HepG2 (cell line): ENCODE data around the gene NISCH. TPM values are rescaled to one million over a fixed set of nuclear protein-coding genes. Genes with fewer than 3 reads are reported as not detected.
A peak's percentile ranks its signal among the peaks of the same experiment; 100 is the strongest.

ENCODE experiments used
- ATM ChIP-seq: fragments of 450-650 bp; IDR thresholded peaks from 2 replicates; pipeline ENCODE4 v1.7.1; 2017; ENCODE audit warnings: mild to moderate bottlenecking, borderline replicate concordance
- BCL6 ChIP-seq: IDR thresholded peaks from 2 replicates; pipeline ENCODE4 v1.6.1; 2016; ENCODE audit warnings: missing genetic modification reagents, missing compliant biosample characterization
- CENPT ChIP-seq: sonication (generic); formaldehyde crosslinking; IDR thresholded peaks from 2 replicates; pipeline ENCODE4 v1.8.0; 2022; ENCODE audit warnings: low read depth, mild to moderate bottlenecking, moderate library complexity, missing genetic modification reagents
- CERS6 ChIP-seq: sonication (generic); formaldehyde crosslinking; IDR thresholded peaks from 2 replicates; pipeline ENCODE4 v1.5.0; 2020; ENCODE audit warnings: missing genetic modification reagents
- CSRNP1 ChIP-seq: sonication (generic); formaldehyde crosslinking; IDR thresholded peaks from 2 replicates; pipeline ENCODE4 v1.8.1; 2023; ENCODE audit warnings: mild to moderate bottlenecking, missing genetic modification reagents
- ELF4 ChIP-seq: sonication (generic); formaldehyde crosslinking; IDR thresholded peaks from 2 replicates; pipeline ENCODE4 v1.5.0; 2020; ENCODE audit warnings: missing genetic modification reagents, mild to moderate bottlenecking, moderate library complexity, borderline replicate concordance
- IRF2 ChIP-seq: IDR thresholded peaks from 2 replicates; pipeline ENCODE4 v1.6.1; 2018; ENCODE audit warnings: missing genetic modification reagents, missing compliant biosample characterization
- MNT ChIP-seq: fragments of 450-650 bp; IDR thresholded peaks from 2 replicates; pipeline ENCODE4 v1.6.1; 2016
- PCBP2 ChIP-seq: fragments of 200-400 bp; formaldehyde crosslinking; optimal IDR thresholded peaks from 2 replicates; pipeline ENCODE3; 2018; ENCODE audit warnings: low read length, low read depth; ENCODE audit not compliant: poor library complexity, severe bottlenecking
- TP53 ChIP-seq: sonication (generic); formaldehyde crosslinking; conservative IDR thresholded peaks from 2 replicates; pipeline ENCODE4 v1.4.0; 2020; ENCODE audit warnings: missing genetic modification reagents
- UBTF ChIP-seq: sonication (generic); formaldehyde crosslinking; IDR thresholded peaks from 2 replicates; pipeline ENCODE4 v1.4.0; 2020; ENCODE audit warnings: mild to moderate bottlenecking, missing genetic modification reagents
- ZBTB44 ChIP-seq: sonication (generic); formaldehyde crosslinking; IDR thresholded peaks from 2 replicates; pipeline ENCODE4 v1.4.0; 2020; ENCODE audit warnings: missing genetic modification reagents
- ZNF34 ChIP-seq: sonication (generic); formaldehyde crosslinking; IDR thresholded peaks from 2 replicates; pipeline ENCODE4 v1.4.0; 2020; ENCODE audit warnings: mild to moderate bottlenecking, missing genetic modification reagents, borderline replicate concordance
- ZNF484 ChIP-seq: sonication (generic); formaldehyde crosslinking; IDR thresholded peaks from 2 replicates; pipeline ENCODE4 v1.5.1; 2020; ENCODE audit warnings: mild to moderate bottlenecking, low read depth, missing genetic modification reagents, borderline replicate concordance
- ZNF512 ChIP-seq: sonication (generic); formaldehyde crosslinking; IDR thresholded peaks from 2 replicates; pipeline ENCODE4 v1.4.0; 2020; ENCODE audit warnings: mild to moderate bottlenecking, missing genetic modification reagents
- ZNF530 ChIP-seq: sonication (generic); formaldehyde crosslinking; IDR thresholded peaks from 2 replicates; pipeline ENCODE4 v1.5.0; 2020; ENCODE audit warnings: low read depth, mild to moderate bottlenecking, missing genetic modification reagents
- ZNF703 ChIP-seq: sonication (generic); formaldehyde crosslinking; IDR thresholded peaks from 2 replicates; pipeline ENCODE4 v1.5.1; 2020; ENCODE audit warnings: missing genetic modification reagents, mild to moderate bottlenecking, moderate library complexity, borderline replicate concordance
- ZNF780A ChIP-seq: sonication (generic); formaldehyde crosslinking; IDR thresholded peaks from 2 replicates; pipeline ENCODE4 v1.8.0; 2022; ENCODE audit warnings: mild to moderate bottlenecking, missing genetic modification reagents, moderate library complexity
- polyA plus RNA-seq, 8 experiments: library from polyadenylated mRNA; depleted of rRNA in 3 of 8; stranded (reverse) in 7 of 8; unstranded in 1 of 8; fragments of >200 nt; fragmentation: Illumina TruSeq in 4 of 8; extraction: Trizol in 4 of 8; gene quantifications; 2 replicates each; pipeline versions ENCODE4 v1.2.1 to v1.2.3, GENCODE V29; 2011 to 2016; ENCODE audit warnings: low read depth in 4 of 8, missing spikeins in 1 of 8, mixed read lengths in 1 of 8; ENCODE audit not compliant: insufficient read depth in 1 of 8
- total RNA-seq, 5 experiments: library from RNA; depleted of rRNA; stranded (reverse); fragments of >200 nt; fragmentation: Illumina TruSeq; extraction: Trizol; gene quantifications; 2 replicates each; pipeline ENCODE4 v1.2.3, GENCODE V29; 2016; ENCODE audit warnings: low read depth in 1 of 5

Gene NISCH
- total and polyA plus RNA-seq, 2 of the 13 experiments (the other 11 are each of a cell fraction or from before 2014, with no cell fraction given): 27.0 to 47.6 TPM

GRCh38 chr3:52455283-52456168 lies at the start of gene NISCH (continued):
- TF ChIP-seq ELF4 (no peak), ZNF512 (CRISPR knock-in tag) (no peak), MNT (no peak), TP53 (no peak), ZBTB44 (CRISPR knock-in tag) (no peak), CSRNP1 (CRISPR knock-in tag) (no peak), ZNF530 (CRISPR knock-in tag) (no peak), UBTF (CRISPR knock-in tag) (no peak; the same call in 1 of the 2 replicates), CERS6 (CRISPR knock-in tag) (no peak), PCBP2 (no peak), ZNF484 (CRISPR knock-in tag) (no peak), ZNF780A (CRISPR knock-in tag) (no peak), CENPT (CRISPR knock-in tag) (no peak), ATM (no peak), BCL6 (0 out of 2 replicates have a peak, but pooled peaks have one; percentile 51), IRF2 (CRISPR knock-in tag) (no peak), ZNF703 (CRISPR knock-in tag) (no peak), ZNF34 (no peak)
